ENCODE measurements around the gene RBM25. TPM values are rescaled to one million over a fixed set of nuclear protein-coding genes. Genes with fewer than 3 reads are reported as not detected.

Gene RBM25
- total RNA-seq, 4 donors from 2014 or later = 73.2 to 364 (median 86.0) TPM

GRCh38 chr14:73105050-73105449 is 46.7 kb downstream of the RBM25 start:
- Histone ChIP-seq H3K36me3 (peaks cover 0 to 94% (median 0%) of the 10 kb centered on the region in 3 donors), H3K27me3 (no peaks in the 10 kb centered on the region), H3K4me3 (no peak overlapping the region), H3K27ac (no peak overlapping the region), H3K9me3 (no peaks in the 10 kb centered on the region), H3K4me1 (no peaks in the 10 kb centered on the region)
- DNase-seq = no peak
- TF ChIP-seq POLR2A (IDR thresholded peaks at IDR 0.05) = no peak
- no peak for TF ChIP-seq CTCF (IDR thresholded peaks at IDR 0.05)

- no peak overlapping the region for H3K27ac ChIP-seq
- H3K27me3 ChIP-seq = no peaks in the 10 kb centered on the region
- no peaks in the 10 kb centered on the region for H3K4me1 ChIP-seq
- no peak overlapping the region for H3K4me3 ChIP-seq
- H3K36me3 ChIP-seq = peaks cover 0 to 94% (median 0%) of the 10 kb centered on the region in 3 donors
- DNase-seq = no peak
- H3K9me3 ChIP-seq = no peaks in the 10 kb centered on the region
- TF ChIP-seq POLR2A (IDR thresholded peaks at IDR 0.05) (no peak), CTCF (IDR thresholded peaks at IDR 0.05) (no peak)
These were observed 47.4 kb downstream of the RBM25 start for GRCh38 chr14:73105727-73106126.

GRCh38 chr14:73116079-73116665 is 57.8 kb downstream of the RBM25 start:
- no peak overlapping the region for H3K27ac ChIP-seq
- H3K4me1 ChIP-seq = no peaks in the 10 kb centered on the region
- no peaks in the 10 kb centered on the region for H3K27me3 ChIP-seq
- H3K9me3 ChIP-seq = no peaks in the 10 kb centered on the region
- H3K36me3 ChIP-seq = peaks cover 0 to 80% (median 0%) of the 10 kb centered on the region in 3 donors
- no peak overlapping the region for H3K4me3 ChIP-seq
- no peak for TF ChIP-seq CTCF (IDR thresholded peaks at IDR 0.05)
- no peak for TF ChIP-seq POLR2A (IDR thresholded peaks at IDR 0.05)
- DNase-seq = peak in 1 of 3 donors; percentile 57

- H3K9me3 ChIP-seq = no peaks in the 10 kb centered on the region
- TF ChIP-seq POLR2A (IDR thresholded peaks at IDR 0.05) (no peak), CTCF (IDR thresholded peaks at IDR 0.05) (no peak)
- no peaks in the 10 kb centered on the region for H3K27me3 ChIP-seq
- H3K4me3 ChIP-seq = no peak overlapping the region
- no peaks in the 10 kb centered on the region for H3K4me1 ChIP-seq
- no peak for DNase-seq
- peaks cover 0 to 55% (median 0%) of the 10 kb centered on the region in 3 donors for H3K36me3 ChIP-seq
- no peak overlapping the region for H3K27ac ChIP-seq
These were observed 66.0 kb downstream of the RBM25 start for GRCh38 chr14:73124180-73124894.

- Histone ChIP-seq H3K27ac (no peak overlapping the region), H3K27me3 (no peaks in the 10 kb centered on the region), H3K4me3 (no peak overlapping the region), H3K4me1 (no peaks in the 10 kb centered on the region), H3K9me3 (no peaks in the 10 kb centered on the region), H3K36me3 (peaks cover 0 to 46% (median 0%) of the 10 kb centered on the region in 3 donors)
- TF ChIP-seq CTCF (IDR thresholded peaks at IDR 0.05) (no peak), POLR2A (IDR thresholded peaks at IDR 0.05) (no peak)
- DNase-seq = no peak
These were observed 66.8 kb downstream of the RBM25 start for GRCh38 chr14:73125169-73125588.
